Measurements from ENCODE around the gene SGSM2.

The SGSM2 gene

DNA sequence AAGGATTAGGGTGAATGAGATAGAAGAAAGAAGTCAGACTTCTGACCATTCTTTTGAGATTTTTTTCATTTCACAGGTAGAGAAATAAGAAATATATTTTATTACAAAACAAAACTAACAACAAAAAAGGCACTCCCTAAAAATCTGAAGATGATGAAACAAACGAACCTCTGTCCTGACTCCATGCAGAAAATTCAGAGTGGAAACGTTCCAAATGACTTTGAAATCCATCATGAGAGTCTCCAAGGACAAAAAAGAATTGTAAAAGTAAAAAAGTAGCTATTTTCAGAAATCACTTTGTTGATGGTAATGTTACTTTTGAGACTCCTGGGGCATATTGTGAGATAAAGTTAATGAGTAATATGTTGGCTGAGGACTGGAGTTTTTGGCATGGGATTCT is 89.9 kb downstream of the SGSM2 start:
- no peak for DNase-seq

- DNase-seq, result no peak
Measured at GRCh38 chr17:2427910-2428309, 90.6 kb downstream of the SGSM2 start.

All from SHP77 treated with DMSO at 0.1 percent for 48 hours (cell line).